Hepatocyte (in vitro differentiated cells): ENCODE measurements around the gene DCTPP1. TPM values are rescaled to one million over a fixed set of nuclear protein-coding genes. Genes with fewer than 3 reads are reported as not detected.
"Not testable (repeated sequence)": the region's sequence is repeated elsewhere in the genome, so short reads cannot be mapped to it uniquely, and the experiment has no call there.

ENCODE experiments used
- DNase-seq: peaks from one replicate; pipeline ENCODE4 v3.0.0-alpha.2; 2016; ENCODE audit warnings: low spot score
- H2AFZ ChIP-seq: fragments of 200-600 bp; sonication (generic); 2 replicates; pipeline ENCODE4 v1.6.0; 2016; ENCODE audit warnings: antibody characterized with exemption, mild to moderate bottlenecking
- H3K27ac ChIP-seq: fragments of 200-600 bp; sonication (generic); 2 replicates; pipeline ENCODE4 v1.5.1; 2016; ENCODE audit warnings: mild to moderate bottlenecking
- H3K27me3 ChIP-seq: fragments of 200-600 bp; sonication (generic); 2 replicates; pipeline ENCODE4 v1.6.1; 2016
- H3K36me3 ChIP-seq: fragments of 200-600 bp; sonication (generic); replicated peaks from 2 replicates; pipeline ENCODE4 v1.5.1; 2016; ENCODE audit warnings: low read depth; ENCODE audit not compliant: insufficient read depth
- H3K4me1 ChIP-seq: fragments of 200-600 bp; sonication (generic); 2 replicates; pipeline ENCODE4 v1.5.1; 2016; ENCODE audit warnings: mild to moderate bottlenecking, moderate library complexity; ENCODE audit not compliant: insufficient read depth
- H3K4me2 ChIP-seq: fragments of 200-600 bp; sonication (generic); 2 replicates; pipeline ENCODE4 v1.6.0; 2016
- H3K4me3 ChIP-seq: fragments of 200-600 bp; sonication (generic); 2 replicates; pipeline ENCODE4 v1.5.1; 2016; ENCODE audit warnings: mild to moderate bottlenecking
- H3K79me2 ChIP-seq: fragments of 200-600 bp; sonication (generic); 2 replicates; pipeline ENCODE4 v1.6.0; 2017; ENCODE audit warnings: mild to moderate bottlenecking
- H3K9me2 ChIP-seq: fragments of 200-600 bp; sonication (generic); replicated peaks from 2 replicates; pipeline ENCODE4 v1.6.0; 2017; ENCODE audit warnings: mild to moderate bottlenecking; ENCODE audit not compliant: insufficient read depth
- H3K9me3 ChIP-seq: fragments of 200-600 bp; sonication (generic); 2 replicates; pipeline ENCODE4 v1.5.1; 2016; ENCODE audit warnings: low read depth, mild to moderate bottlenecking
- H4K20me1 ChIP-seq: fragments of 200-600 bp; sonication (generic); 2 replicates; pipeline ENCODE4 v1.6.0; 2016; ENCODE audit warnings: mild to moderate bottlenecking; ENCODE audit not compliant: insufficient read depth, poor library complexity, severe bottlenecking
- CTCF ChIP-seq: fragments of 200-600 bp; sonication (generic); IDR thresholded peaks from 2 replicates; pipeline ENCODE4 v1.5.1; 2016; ENCODE audit warnings: antibody characterized with exemption, mild to moderate bottlenecking; ENCODE audit not compliant: poor library complexity
- EZH2 ChIP-seq: fragments of 200-600 bp; sonication (generic); IDR thresholded peaks from 2 replicates; pipeline ENCODE4 v1.6.1; 2016; ENCODE audit warnings: antibody characterized with exemption, mild to moderate bottlenecking, borderline replicate concordance
- EZH2phosphoT487 ChIP-seq: fragments of 200-600 bp; sonication (generic); IDR thresholded peaks from one replicate; pipeline ENCODE4 v1.6.1; 2018; ENCODE audit warnings: antibody characterized with exemption, mild to moderate bottlenecking, low read depth, moderate library complexity; ENCODE audit not compliant: unreplicated experiment, severe bottlenecking
- WGBS: methylation state at CpG from one replicate; pipeline ENCODE4 v1.1.6; 2016; ENCODE audit warnings: low lambda C conversion rate; ENCODE audit errors: missing lambda C conversion rate; 5-methylcytosine and 5-hydroxymethylcytosine counted together
- polyA plus RNA-seq: library from polyadenylated mRNA; unstranded; fragments of >200 nt; fragmentation: Nextera tagmentation; extraction: Ambion mirVana; gene quantifications from 2 replicates; pipeline ENCODE4 v1.2.1, GENCODE V29; 2016
- total RNA-seq: library from RNA; depleted of rRNA; stranded (reverse); fragments of >200 nt; gene quantifications from 2 replicates; pipeline ENCODE4 v1.2.3, GENCODE V29; 2014

The DCTPP1 gene
- total and polyA plus RNA-seq, 2 experiments from 2014 or later, result 25.9 to 36.3 TPM

GRCh38 chr16:30472328-30472942, 42.6 kb upstream of the DCTPP1 start, which contains the start of gene ITGAL:
TSS of gene ITGAL (plus strand) at chr16:30472742. CDS start at chr16:30472838, 96 bp downstream.
- Histone ChIP-seq H3K9me2 (no peaks in the 10 kb centered on the region), H2AFZ (no peak within 1 kb of the TSS), H3K4me3 (no peak within 1 kb of the TSS), H3K27ac (no peak within 1 kb of the TSS), H3K4me2 (no peak within 1 kb of the TSS), H3K9me3 (no peaks in the 10 kb centered on the region), H3K4me1 (no peaks in the 10 kb centered on the region), H3K36me3 (no peaks in the 10 kb centered on the region), H3K27me3 (no peaks in the 10 kb centered on the region), H4K20me1 (no peaks in the 10 kb centered on the region), H3K79me2 (no peaks in the 10 kb centered on the region)
- no peak for DNase-seq
- WGBS, result 74% methylated on average over 8 of the region's 8 CpGs
- no peak for TF ChIP-seq EZH2
- no peak for TF ChIP-seq EZH2phosphoT487
- no peak for TF ChIP-seq CTCF

GRCh38 chr16:30470632-30470995, 40.8 kb upstream of the DCTPP1 start:
- H3K4me3 ChIP-seq, result no peak overlapping the region
- no peak for DNase-seq
- H3K27me3 ChIP-seq, result no peaks in the 10 kb centered on the region
- no peak overlapping the region for H3K27ac ChIP-seq
- no peaks in the 10 kb centered on the region for H3K79me2 ChIP-seq
- 95% methylated on average over 8 of the region's 8 CpGs for WGBS
- no peaks in the 10 kb centered on the region for H3K9me2 ChIP-seq
- H3K4me2 ChIP-seq, result no peak overlapping the region
- H3K9me3 ChIP-seq, result no peaks in the 10 kb centered on the region
- TF ChIP-seq EZH2phosphoT487, result no peak
- no peak for TF ChIP-seq CTCF
- no peak for TF ChIP-seq EZH2
- H3K4me1 ChIP-seq, result no peaks in the 10 kb centered on the region
- no peak overlapping the region for H2AFZ ChIP-seq
- no peaks in the 10 kb centered on the region for H3K36me3 ChIP-seq
- no peaks in the 10 kb centered on the region for H4K20me1 ChIP-seq

- Histone ChIP-seq H3K9me2 (no peaks in the 10 kb centered on the region), H3K4me2 (no peak overlapping the region), H3K4me1 (no peaks in the 10 kb centered on the region), H3K27me3 (no peaks in the 10 kb centered on the region), H4K20me1 (no peaks in the 10 kb centered on the region), H3K79me2 (no peaks in the 10 kb centered on the region), H3K36me3 (no peaks in the 10 kb centered on the region), H3K9me3 (no peaks in the 10 kb centered on the region), H3K4me3 (no peak overlapping the region), H3K27ac (no peak overlapping the region), H2AFZ (no peak overlapping the region)
- 81% methylated on average over 3 of the region's 3 CpGs for WGBS
- DNase-seq, result no peak
- TF ChIP-seq CTCF (no peak), EZH2phosphoT487 (no peak), EZH2 (no peak)
These were observed 40.3 kb upstream of the DCTPP1 start for GRCh38 chr16:30470170-30470512.

- no peak overlapping the region for H3K4me3 ChIP-seq
- no peaks in the 10 kb centered on the region for H3K9me2 ChIP-seq
- whole genome bisulfite sequencing, result 96% methylated on average over 7 of the region's 7 CpGs
- no peaks in the 10 kb centered on the region for H4K20me1 ChIP-seq
- no peaks in the 10 kb centered on the region for H3K36me3 ChIP-seq
- no peaks in the 10 kb centered on the region for H3K79me2 ChIP-seq
- no peak for DNase-seq
- H3K27me3 ChIP-seq, result no peaks in the 10 kb centered on the region
- H3K9me3 ChIP-seq, result no peaks in the 10 kb centered on the region
- TF ChIP-seq EZH2phosphoT487 (no peak), EZH2 (no peak), CTCF (no peak)
- H2AFZ ChIP-seq, result no peak overlapping the region
- H3K4me1 ChIP-seq, result no peaks in the 10 kb centered on the region
- no peak overlapping the region for H3K4me2 ChIP-seq
- H3K27ac ChIP-seq, result no peak overlapping the region
These were observed 34.2 kb upstream of the DCTPP1 start for GRCh38 chr16:30464078-30464477.

GRCh38 chr16:30461426-30461825, 31.6 kb upstream of the DCTPP1 start:
- not testable (repeated sequence) for H3K27me3 ChIP-seq, H3K79me2 ChIP-seq, H3K27ac ChIP-seq, H3K4me3 ChIP-seq, H3K4me1 ChIP-seq, H3K9me3 ChIP-seq, DNase-seq, H2AFZ ChIP-seq, H3K9me2 ChIP-seq, H3K36me3 ChIP-seq, H4K20me1 ChIP-seq, H3K4me2 ChIP-seq
- WGBS, result 97% methylated on average over 5 of the region's 5 CpGs
